ENCODE data around the gene TUBGCP6.

GRCh38 chr22:50174382-50175190, 70.2 kb downstream of the TUBGCP6 start:
- no peak for TF ChIP-seq GATA2 (IDR thresholded peaks at IDR 0.05; ENCODE audit: low read depth, low read length)
- TF ChIP-seq GATA3 (IDR thresholded peaks at IDR 0.05; ENCODE audit: low read depth, low read length): no peak
